ENCODE results near the gene UBE2E1.
"Not testable (repeated sequence)": the region's sequence is repeated elsewhere in the genome, so short reads cannot be mapped to it uniquely, and the experiment has no call there.

The UBE2E1 gene

GRCh38 chr3:23880703-23881339 lies 75.1 kb downstream of the UBE2E1 start:
- in situ Hi-C loops (cut with HindIII; ENCODE audit: low sequenced_read_pairs): no loop called here
- DNase-seq (ENCODE audit: low read depth, low spot score): no peak
- no peak for TF ChIP-seq CTCF (IDR thresholded peaks at IDR 0.05; ENCODE audit: low read depth, low read length)

GRCh38 chr3:23881993-23882392 lies 76.2 kb downstream of the UBE2E1 start:
- DNase-seq (ENCODE audit: low read depth, low spot score); H3K4me3 ChIP-seq (ENCODE audit: low read depth, low read length); in situ Hi-C loops (cut with HindIII; ENCODE audit: low sequenced_read_pairs): not testable (repeated sequence)

More at GRCh38 chr3:23880703-23881339, 75.1 kb downstream of the UBE2E1 start:
- no peak overlapping the region for H3K4me3 ChIP-seq (ENCODE audit: low read depth, low read length)

GRCh38 chr3:23882487-23882918 lies 76.7 kb downstream of the UBE2E1 start:
- no peak for TF ChIP-seq CTCF (IDR thresholded peaks at IDR 0.05; ENCODE audit: low read depth, low read length)
- no peak for DNase-seq (ENCODE audit: low read depth, low spot score)
- H3K4me3 ChIP-seq (ENCODE audit: low read depth, low read length): no peak overlapping the region
- in situ Hi-C loops (cut with HindIII; ENCODE audit: low sequenced_read_pairs): no loop called here

- DNase-seq (ENCODE audit: low read depth, low spot score): no peak
- peak; percentile 14 for TF ChIP-seq CTCF (IDR thresholded peaks at IDR 0.05; ENCODE audit: low read depth, low read length)
- H3K4me3 ChIP-seq (ENCODE audit: low read depth, low read length): no peak overlapping the region
- in situ Hi-C loops (cut with HindIII; ENCODE audit: low sequenced_read_pairs): no loop called here
Observed at GRCh38 chr3:23884481-23884880, 78.7 kb downstream of the UBE2E1 start.

- in situ Hi-C loops (cut with HindIII; ENCODE audit: low sequenced_read_pairs): no loop called here
- TF ChIP-seq CTCF (IDR thresholded peaks at IDR 0.05; ENCODE audit: low read depth, low read length): no peak
- H3K4me3 ChIP-seq (ENCODE audit: low read depth, low read length): no peak overlapping the region
- DNase-seq (ENCODE audit: low read depth, low spot score): no peak
Observed at GRCh38 chr3:23885210-23885609, 79.5 kb downstream of the UBE2E1 start.

- H3K4me3 ChIP-seq (ENCODE audit: low read depth, low read length): no peak overlapping the region
- DNase-seq (ENCODE audit: low read depth, low spot score): no peak
- no peak for TF ChIP-seq CTCF (IDR thresholded peaks at IDR 0.05; ENCODE audit: low read depth, low read length)
- in situ Hi-C loops (cut with HindIII; ENCODE audit: low sequenced_read_pairs): no loop called here
Observed at GRCh38 chr3:23886311-23886710, 80.6 kb downstream of the UBE2E1 start.

GRCh38 chr3:23888617-23889228 lies 83.0 kb downstream of the UBE2E1 start:
- in situ Hi-C loops (cut with HindIII; ENCODE audit: low sequenced_read_pairs): no loop called here
- no peak overlapping the region for H3K4me3 ChIP-seq (ENCODE audit: low read depth, low read length)
- TF ChIP-seq CTCF (IDR thresholded peaks at IDR 0.05; ENCODE audit: low read depth, low read length): peak; percentile 69
- peak; percentile 61 for DNase-seq (ENCODE audit: low read depth, low spot score)

Data from astrocyte of the spinal cord (primary cell).